Epithelial cell of proximal tubule (primary cell): ENCODE results near the gene VPS33B. TPM values are rescaled to one million over a fixed set of nuclear protein-coding genes. Genes with fewer than 3 reads are reported as not detected.

Experiments
- DNase-seq: peaks from one replicate; pipeline ENCODE4 v3.0.0-alpha.2; 2011; ENCODE audit warnings: low read depth
- H3K4me3 ChIP-seq: 2 replicates; pipeline ENCODE4 v1.5.1; 2011; ENCODE audit warnings: low read depth, mild to moderate bottlenecking, low read length
- CTCF ChIP-seq: conservative IDR thresholded peaks from 2 replicates; pipeline ENCODE4 v1.5.1; 2012; ENCODE audit warnings: low read depth, mild to moderate bottlenecking, low read length
- total RNA-seq: library from RNA; depleted of rRNA; stranded (reverse); fragments of >200 nt; gene quantifications from 2 replicates; pipeline ENCODE4 v1.2.3, GENCODE V29; 2015

Gene VPS33B
- total RNA-seq, 1 donor from 2014 or later: 17.3 TPM

- DNase-seq: no peak
- H3K4me3 ChIP-seq: no peak overlapping the region
- TF ChIP-seq CTCF: no peak
Measured at GRCh38 chr15:90967206-90967605, 55.2 kb downstream of the VPS33B start.

- no peak for DNase-seq
- TF ChIP-seq CTCF: no peak
- no peak overlapping the region for H3K4me3 ChIP-seq
Measured at GRCh38 chr15:90966262-90966661, 56.1 kb downstream of the VPS33B start.

GRCh38 chr15:90962021-90962420 lies 60.4 kb downstream of the VPS33B start:
- TF ChIP-seq CTCF: no peak
- DNase-seq: no peak
- H3K4me3 ChIP-seq: no peak overlapping the region

- no peak for TF ChIP-seq CTCF
- DNase-seq: no peak
- H3K4me3 ChIP-seq: no peak overlapping the region
Measured at GRCh38 chr15:90960298-90961091, 61.9 kb downstream of the VPS33B start.

- no peak for DNase-seq
- no peak overlapping the region for H3K4me3 ChIP-seq
- TF ChIP-seq CTCF: no peak
Measured at GRCh38 chr15:90959894-90960293, 62.5 kb downstream of the VPS33B start.

GRCh38 chr15:90959028-90959595 lies 63.3 kb downstream of the VPS33B start:
- H3K4me3 ChIP-seq: no peak overlapping the region
- DNase-seq: no peak
- no peak for TF ChIP-seq CTCF

GRCh38 chr15:90957791-90958190 lies 64.6 kb downstream of the VPS33B start:
- no peak for TF ChIP-seq CTCF
- H3K4me3 ChIP-seq: peak overlapping the region; percentile 84
- no peak for DNase-seq
